ENCODE data around the gene TMEM200A. TPM values are rescaled to one million over a fixed set of nuclear protein-coding genes. Genes with fewer than 3 reads are reported as not detected.

The TMEM200A gene
- total RNA-seq, 1 donor from 2014 or later = 15.9 TPM

DNA sequence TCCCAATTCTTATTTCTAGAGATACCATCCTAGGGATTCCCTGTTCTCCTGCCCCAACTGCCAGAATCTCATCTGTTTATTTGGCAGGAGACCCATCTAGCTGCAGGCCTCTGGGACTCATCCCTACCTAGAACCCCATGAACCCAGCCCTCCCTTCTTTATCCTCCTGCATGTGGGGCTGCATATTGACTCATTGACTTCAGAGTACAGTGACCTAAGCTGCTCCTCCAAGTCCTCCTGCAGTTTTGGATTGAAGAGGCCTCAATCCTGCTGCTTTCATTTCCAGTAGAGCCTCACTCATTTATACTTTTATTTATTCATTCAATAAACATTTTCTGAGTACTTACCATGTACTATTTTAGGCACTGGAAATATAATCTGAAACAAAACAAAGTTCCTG, 11.6 kb downstream of the TMEM200A start:
- no peak for DNase-seq (ENCODE audit: extremely low read depth, low read depth, low spot score)

DNA sequence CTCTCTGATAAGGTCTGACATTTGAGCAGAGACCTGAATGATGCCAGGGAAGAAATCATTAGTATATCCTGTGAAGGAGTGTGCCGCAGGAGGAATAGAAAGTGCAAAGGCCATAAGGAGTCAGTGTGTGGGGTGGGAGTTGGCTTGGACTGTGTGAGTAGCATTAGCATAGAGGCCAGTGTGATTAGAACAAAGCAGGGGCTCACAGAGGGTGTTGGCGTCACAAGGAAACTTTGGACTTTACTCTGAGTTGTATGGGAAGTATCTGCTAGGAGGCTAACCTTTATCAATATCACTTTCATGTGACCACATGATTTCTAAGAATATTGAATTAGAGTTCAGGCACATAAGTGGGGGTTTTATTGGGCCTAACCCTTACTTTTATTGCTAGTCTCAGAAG, 12.1 kb downstream of the TMEM200A start:
- no peak for DNase-seq (ENCODE audit: extremely low read depth, low read depth, low spot score)

DNA sequence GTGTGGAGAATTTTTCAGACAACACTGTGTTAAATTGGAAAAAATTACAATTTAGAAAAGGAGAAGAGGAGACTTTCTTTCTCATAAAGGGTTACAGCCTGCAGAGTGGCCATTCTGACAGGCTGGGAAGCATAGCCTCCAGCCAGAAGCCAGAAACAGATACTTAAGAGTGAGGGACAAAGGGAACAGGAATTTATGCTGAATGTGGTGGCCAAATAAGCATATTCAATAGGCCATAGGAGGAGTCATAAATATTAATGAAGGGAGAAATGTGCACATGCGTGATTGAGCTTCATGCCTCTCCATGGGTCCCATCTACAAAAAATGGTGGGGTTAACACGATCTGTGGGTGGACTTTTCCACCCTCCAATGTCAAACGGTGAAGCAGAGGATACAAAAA, 13.4 kb downstream of the TMEM200A start:
- DNase-seq (ENCODE audit: extremely low read depth, low read depth, low spot score) = no peak

- no peak for DNase-seq (ENCODE audit: extremely low read depth, low read depth, low spot score)
These were observed 15.2 kb downstream of the TMEM200A start for GRCh38 chr6:130381012-130381411.

DNA sequence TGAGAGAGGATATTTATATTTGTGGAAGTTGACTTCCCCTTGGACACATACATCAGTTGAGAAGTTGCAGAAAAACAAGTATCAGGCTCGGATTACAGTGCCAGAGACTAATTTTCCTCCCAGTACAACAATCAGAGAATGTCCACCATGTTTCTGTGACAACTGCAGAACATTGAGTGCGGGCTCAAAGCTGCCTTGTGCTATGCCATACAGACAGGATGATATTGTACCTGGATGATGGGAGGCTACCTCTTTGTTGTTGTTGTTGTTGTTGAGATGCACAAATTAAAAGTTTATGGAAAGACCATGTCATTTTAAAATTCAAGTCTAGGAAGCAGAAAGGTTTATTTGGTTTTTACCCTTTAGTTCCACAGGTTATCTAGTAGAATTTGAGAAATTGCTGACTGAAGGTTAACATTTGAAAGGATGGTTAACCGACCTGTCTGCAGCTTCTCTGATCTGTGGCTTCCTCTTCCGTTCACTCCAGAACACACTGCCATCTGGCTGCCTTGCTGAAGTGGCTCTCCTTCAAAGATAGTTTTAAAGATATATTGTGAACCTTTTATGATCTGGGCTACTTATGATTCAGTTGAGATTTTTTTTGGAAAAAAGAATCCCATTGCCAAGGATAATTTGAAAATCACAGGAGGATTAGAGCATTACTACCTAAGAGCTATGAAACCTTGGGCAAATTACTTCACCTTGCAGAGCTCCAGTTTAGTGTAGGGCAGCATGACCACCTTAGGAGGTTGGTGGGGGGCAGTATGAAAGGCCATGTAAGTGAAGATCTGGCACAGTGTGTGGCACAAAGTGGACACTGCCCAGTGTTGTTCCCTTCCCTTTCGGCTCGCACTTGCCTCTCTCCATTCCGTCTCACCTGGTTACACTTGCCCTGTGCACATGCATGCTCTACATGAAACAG, 15.9 kb downstream of the TMEM200A start:
- DNase-seq (ENCODE audit: extremely low read depth, low read depth, low spot score) = no peak

DNA sequence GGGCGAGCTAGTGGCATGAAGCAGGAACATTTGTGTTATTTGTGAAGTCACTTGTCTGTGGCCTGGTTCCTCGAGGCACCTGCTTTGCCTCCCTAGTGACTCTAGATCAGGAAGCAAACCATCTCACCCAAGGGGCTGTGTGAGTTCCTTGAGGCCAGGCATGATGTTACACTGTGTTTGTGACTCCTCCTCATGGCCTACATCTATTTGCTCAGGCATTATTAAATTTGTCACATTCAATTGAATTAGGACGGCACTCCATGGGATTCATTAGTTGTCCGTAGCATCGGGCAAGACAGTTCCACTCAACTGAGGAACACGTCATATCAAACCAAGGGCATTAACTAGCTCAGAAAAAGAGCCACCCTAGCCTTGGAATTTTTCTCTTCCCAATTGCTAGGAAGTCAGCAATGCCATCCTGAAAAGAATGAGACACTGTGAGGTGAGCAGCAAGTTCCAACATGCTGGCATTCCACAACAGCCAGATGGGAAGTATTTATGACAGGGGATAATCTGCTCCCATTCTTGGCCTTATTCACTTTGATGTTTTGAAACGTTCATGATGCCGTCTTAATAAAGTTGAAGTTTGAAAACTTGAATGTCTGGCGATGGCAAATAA, 17.2 kb downstream of the TMEM200A start:
- DNase-seq (ENCODE audit: extremely low read depth, low read depth, low spot score) = no peak

- no peak for DNase-seq (ENCODE audit: extremely low read depth, low read depth, low spot score)
These were observed 19.4 kb downstream of the TMEM200A start for GRCh38 chr6:130385064-130385695.

DNA sequence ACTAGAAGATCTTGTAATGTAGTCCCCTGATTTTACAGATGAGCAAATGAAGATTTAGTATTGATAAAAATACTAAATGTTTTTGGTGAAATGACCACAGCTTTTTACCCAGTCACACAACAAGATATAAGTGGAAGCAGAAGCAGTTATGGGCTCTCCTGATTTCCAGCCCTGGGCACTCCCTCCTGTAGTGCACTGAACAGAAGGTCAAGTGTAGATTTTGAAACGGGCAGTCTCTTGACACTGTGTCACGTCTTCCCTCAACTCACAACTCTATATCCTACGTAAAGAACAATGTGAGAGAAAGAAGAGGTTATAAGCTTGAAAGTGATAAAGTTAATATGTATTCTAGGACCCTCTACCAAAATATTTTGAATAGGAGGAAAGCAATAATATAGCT, 23.3 kb downstream of the TMEM200A start:
- DNase-seq (ENCODE audit: extremely low read depth, low read depth, low spot score) = no peak

GRCh38 chr6:130390890-130391289, 25.1 kb downstream of the TMEM200A start:
- no peak for DNase-seq (ENCODE audit: extremely low read depth, low read depth, low spot score)

DNA sequence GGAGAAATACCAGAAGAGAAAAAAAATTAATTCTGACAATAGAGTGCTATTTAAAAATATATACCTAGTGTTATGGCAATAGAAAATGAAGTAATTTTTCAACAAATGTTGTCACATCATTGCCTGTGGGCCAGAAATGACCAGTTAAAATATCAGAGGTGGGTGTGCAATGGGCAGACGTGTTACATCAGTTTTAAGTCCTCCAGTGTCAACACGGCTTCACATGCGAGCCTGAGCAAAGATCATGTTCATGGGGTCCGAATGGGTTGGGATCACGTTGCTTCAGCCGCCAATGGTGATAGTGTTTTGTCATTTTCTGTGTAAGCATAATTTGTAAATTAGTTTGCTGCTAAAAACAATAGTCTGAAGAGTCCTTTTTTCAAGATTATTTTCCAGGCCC, 27.5 kb downstream of the TMEM200A start:
- DNase-seq (ENCODE audit: extremely low read depth, low read depth, low spot score) = no peak

DNA sequence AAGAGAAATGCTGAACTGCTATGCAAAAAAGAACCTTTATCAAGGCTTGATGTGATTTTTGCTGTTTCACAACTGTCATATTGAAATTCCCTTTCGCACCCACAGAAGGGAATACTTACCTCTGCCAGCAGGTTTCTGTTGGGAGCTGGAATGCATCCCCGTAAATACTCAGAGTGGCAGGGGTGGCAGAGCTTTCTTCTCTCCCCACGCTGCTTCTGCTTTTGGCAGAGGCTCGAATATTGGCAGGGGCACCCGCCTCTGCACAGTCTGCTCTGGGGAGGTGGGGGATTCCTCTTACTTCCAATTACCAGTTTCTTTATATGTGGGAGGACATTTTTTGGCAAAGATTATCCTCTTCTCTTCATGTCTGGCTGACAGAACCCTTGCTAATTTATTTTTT, 28.4 kb downstream of the TMEM200A start:
- no peak for DNase-seq (ENCODE audit: extremely low read depth, low read depth, low spot score)

DNA sequence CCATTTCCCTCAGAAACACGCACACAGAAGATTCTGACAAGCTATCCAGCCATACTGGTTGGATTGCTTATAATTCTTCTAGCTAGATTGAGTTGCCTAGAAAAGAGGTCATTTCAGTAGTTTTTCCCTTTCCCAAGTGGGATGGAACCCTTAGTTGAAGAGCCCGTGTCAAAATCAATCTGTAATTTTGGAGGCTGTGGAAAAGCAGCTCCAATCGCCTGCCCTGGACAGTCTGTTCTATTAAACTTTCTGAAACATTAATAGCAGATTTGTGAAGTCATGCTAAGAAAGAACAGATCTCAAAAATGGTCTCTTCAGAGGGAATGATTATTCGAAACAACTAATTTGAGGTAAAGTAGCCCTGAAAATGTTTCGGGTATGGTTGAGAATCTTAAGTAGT, 29.3 kb downstream of the TMEM200A start:
- DNase-seq (ENCODE audit: extremely low read depth, low read depth, low spot score) = no peak

- no peak for DNase-seq (ENCODE audit: extremely low read depth, low read depth, low spot score)
These were observed 30.9 kb downstream of the TMEM200A start for GRCh38 chr6:130396722-130397121.

GRCh38 chr6:130405549-130405948, 39.7 kb downstream of the TMEM200A start:
- DNase-seq (ENCODE audit: extremely low read depth, low read depth, low spot score) = no peak

DNA sequence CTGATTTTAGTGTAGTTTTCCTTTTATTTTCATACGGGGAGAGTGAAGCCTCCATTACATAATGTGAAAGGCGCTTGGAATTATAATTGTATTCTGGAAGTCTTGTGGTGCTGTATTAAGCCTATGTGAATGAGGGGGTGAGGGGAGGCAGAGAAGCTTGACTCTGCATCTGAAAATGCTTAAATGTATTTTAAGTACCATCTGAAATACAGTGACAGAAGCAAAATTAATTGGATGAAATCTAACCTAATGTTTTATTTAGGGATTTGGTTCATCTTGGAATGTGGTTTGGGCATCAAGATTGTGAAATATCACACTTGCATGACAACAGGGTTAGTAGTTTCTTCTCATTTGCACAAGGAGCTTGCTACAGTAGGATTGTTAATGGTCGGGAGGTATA, 41.2 kb downstream of the TMEM200A start:
- DNase-seq (ENCODE audit: extremely low read depth, low read depth, low spot score) = no peak

DNA sequence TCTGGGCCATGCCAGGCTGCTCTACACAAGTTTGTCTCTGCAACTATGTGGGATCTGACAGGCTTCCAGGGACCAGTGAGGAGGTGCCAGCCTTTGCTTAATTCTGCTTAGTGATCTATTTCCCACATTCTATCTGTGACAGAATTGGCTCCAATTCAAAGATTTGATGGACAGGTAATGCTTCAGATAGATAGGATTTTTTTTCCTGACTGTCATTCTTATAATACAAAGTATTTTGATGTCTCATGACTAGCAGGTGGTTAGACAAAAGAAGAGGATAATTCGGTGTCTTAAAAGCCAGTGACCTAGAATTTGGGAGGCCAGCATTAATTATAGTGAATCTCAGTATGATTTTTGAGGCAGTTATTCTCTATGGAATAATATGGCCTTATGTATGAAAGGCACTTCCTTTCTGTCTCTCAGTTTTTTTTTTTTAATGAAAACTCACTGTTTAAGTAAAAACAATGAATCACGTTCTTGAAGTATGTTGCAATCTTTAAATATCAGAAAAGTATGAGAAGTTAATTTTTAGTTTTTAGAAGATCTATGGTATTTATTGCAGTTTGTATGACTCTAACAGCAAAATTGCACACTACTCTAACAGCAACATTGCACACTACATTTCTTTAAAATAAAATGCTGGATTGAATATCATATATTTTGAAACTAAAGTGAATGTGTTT, 43.7 kb downstream of the TMEM200A start:
- DNase-seq (ENCODE audit: extremely low read depth, low read depth, low spot score) = no peak

GRCh38 chr6:130411481-130411880, 45.7 kb downstream of the TMEM200A start:
- DNase-seq (ENCODE audit: extremely low read depth, low read depth, low spot score) = no peak

GRCh38 chr6:130412556-130413290, 46.9 kb downstream of the TMEM200A start:
- no peak for DNase-seq (ENCODE audit: extremely low read depth, low read depth, low spot score)

- DNase-seq (ENCODE audit: extremely low read depth, low read depth, low spot score) = no peak
These were observed 52.1 kb downstream of the TMEM200A start for GRCh38 chr6:130417951-130418350.

- DNase-seq (ENCODE audit: extremely low read depth, low read depth, low spot score) = no peak
These were observed 55.1 kb downstream of the TMEM200A start for GRCh38 chr6:130420911-130421310.

DNA sequence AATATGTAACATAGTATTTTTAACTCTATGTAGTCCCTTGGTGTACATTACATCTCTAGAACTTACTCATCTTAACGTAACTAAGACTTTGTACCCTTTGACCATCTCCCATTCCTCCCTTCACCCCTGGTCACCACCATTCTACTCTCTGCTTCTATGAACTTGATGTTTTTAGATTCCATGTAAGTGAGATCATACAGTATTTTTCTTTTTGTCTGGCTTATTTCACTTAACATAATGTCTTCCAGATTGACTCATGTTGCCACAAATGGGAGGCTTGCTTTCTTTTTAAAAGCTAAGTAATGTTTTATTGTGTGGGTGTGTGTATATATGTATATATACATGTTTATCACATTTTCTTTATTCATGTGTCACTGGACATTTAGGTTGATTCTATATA, 55.8 kb downstream of the TMEM200A start:
- no peak for DNase-seq (ENCODE audit: extremely low read depth, low read depth, low spot score)
